OCI-LY1 (cell line): Measurements from ENCODE around the gene CREB5.

Experiments used
- CTCF ChIP-seq: fragments of 200-600 bp; sonication (generic), shearing (Covaris generic); IDR thresholded peaks from 2 replicates; pipeline ENCODE4 v1.5.1; 2017; ENCODE audit warnings: mild to moderate bottlenecking, antibody characterized with exemption, low read length, moderate library complexity, mixed read lengths
- EZH2 ChIP-seq: fragments of 200-600 bp; sonication (generic), shearing (Covaris generic); IDR thresholded peaks from 2 replicates; pipeline ENCODE4 v1.8.0; 2017; ENCODE audit warnings: borderline replicate concordance, mixed run types, mild to moderate bottlenecking, antibody characterized with exemption, low read length, moderate library complexity, mixed read lengths

- TF ChIP-seq CTCF (no peak), EZH2 (no peak)
Observed at GRCh38 chr7:28739128-28739527, 326.8 kb downstream of the CREB5 start.
